ES-I3 (cell line): ENCODE results near the gene SMG1.
"Not testable (repeated sequence)": the region's sequence is repeated elsewhere in the genome, so short reads cannot be mapped to it uniquely, and the experiment has no call there.

Source experiments
- H3K36me3 ChIP-seq: 2 replicates; pipeline ENCODE4 v1.6.1; 2013; ENCODE audit warnings: mild to moderate bottlenecking, low read length, control low read depth, moderate library complexity; ENCODE audit not compliant: insufficient read depth
- H3K4me1 ChIP-seq: 2 replicates; pipeline ENCODE4 v1.6.1; 2013; ENCODE audit warnings: mild to moderate bottlenecking, control low read depth, low read length; ENCODE audit not compliant: insufficient read depth
- H3K9ac ChIP-seq: 2 replicates; pipeline ENCODE4 v1.6.1; 2013; ENCODE audit warnings: low read depth, mild to moderate bottlenecking, low read length, moderate library complexity
- H3K9me3 ChIP-seq: 2 replicates; pipeline ENCODE4 v1.6.1; 2013; ENCODE audit warnings: mild to moderate bottlenecking, low read length, moderate library complexity; ENCODE audit not compliant: control insufficient read depth, insufficient read depth

Gene SMG1

DNA sequence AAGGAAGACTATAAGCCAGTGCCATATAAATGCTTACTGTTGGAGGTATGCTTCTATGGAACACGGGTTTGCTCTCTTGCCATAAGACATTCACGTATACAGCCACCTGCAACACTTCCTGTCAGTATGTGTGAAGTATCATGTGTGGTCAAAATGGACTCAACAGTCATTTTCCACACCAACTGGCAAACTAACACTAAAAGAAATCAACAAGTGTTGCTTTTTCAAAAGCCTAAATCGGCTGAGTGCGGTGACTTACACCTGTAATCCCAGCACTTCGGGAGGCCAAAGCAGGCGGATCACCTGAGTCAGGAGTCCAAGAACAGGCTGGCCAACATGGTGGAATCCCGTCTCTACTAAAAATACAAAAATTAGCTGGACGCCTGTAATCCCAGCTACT, 3.1 kb downstream of the SMG1 start:
- not testable (repeated sequence) for H3K9ac ChIP-seq, H3K36me3 ChIP-seq, H3K4me1 ChIP-seq, H3K9me3 ChIP-seq

GRCh38 chr16:18909585-18909984, 16.6 kb downstream of the SMG1 start:
- not testable (repeated sequence) for H3K4me1 ChIP-seq, H3K9ac ChIP-seq, H3K36me3 ChIP-seq, H3K9me3 ChIP-seq

DNA sequence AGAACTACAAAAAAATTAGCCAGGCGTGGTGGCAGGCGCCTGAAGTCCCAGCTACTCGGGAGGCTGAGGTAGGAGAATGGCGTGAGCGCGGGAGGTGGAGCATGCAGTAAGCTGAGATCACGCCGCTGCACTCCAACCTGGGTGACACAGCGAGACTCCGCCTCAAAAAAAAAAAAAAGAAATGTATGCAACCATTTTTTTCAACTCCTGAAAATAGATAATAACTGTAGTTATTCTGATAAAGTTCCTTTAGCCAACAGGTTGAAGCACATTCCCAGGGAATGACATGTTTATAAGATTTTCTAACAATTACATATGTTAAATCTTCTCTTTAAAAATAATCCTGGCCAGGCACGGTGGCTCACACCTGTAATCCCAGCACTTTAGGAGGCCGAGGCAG, 17.5 kb downstream of the SMG1 start:
- H3K9me3 ChIP-seq, H3K4me1 ChIP-seq, H3K9ac ChIP-seq, H3K36me3 ChIP-seq: not testable (repeated sequence)

- not testable (repeated sequence) for H3K9me3 ChIP-seq, H3K36me3 ChIP-seq, H3K9ac ChIP-seq, H3K4me1 ChIP-seq
Measured at GRCh38 chr16:18902778-18903177, 23.4 kb downstream of the SMG1 start.

DNA sequence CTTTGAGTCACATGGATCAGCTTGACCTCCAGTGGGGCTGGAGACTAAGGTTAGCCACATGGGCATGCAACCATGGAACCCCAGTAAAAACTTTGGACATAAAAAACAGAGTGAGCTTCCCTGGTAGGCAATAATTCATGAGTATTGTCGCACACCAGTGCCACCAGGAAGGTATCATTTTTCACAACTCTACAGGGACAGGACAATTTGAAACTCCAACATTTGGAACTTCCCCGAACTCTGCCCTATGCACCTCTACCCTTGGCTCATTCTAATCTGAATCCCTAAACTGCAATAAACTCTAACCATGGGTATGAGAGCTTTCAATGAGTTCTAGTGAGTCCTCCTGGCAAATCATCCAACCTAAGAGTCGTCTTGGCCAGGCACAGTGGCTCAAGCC, 24.2 kb downstream of the SMG1 start:
- H3K9me3 ChIP-seq, H3K36me3 ChIP-seq: not testable (repeated sequence)

DNA sequence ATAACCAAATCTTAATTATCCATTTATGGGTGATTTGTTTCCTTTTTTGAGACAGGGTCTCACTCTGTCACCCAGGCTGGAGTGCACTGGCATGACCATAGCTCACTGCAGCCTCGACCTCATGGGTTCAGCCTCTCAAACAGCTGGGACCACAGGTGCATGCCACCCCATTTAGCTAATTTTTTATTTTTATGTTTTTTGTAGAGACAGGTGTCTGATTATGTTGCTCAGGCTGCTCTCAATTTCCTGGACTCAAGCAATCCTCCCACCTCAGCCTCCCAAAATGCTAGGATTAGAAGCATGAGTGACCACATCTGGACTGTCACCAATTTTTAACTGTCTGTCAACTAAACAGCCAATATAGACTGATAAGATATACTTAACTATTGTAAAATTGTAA, 25.0 kb downstream of the SMG1 start:
- H3K36me3 ChIP-seq, H3K9ac ChIP-seq, H3K9me3 ChIP-seq, H3K4me1 ChIP-seq: not testable (repeated sequence)

More for the DNA sequence above, 24.2 kb downstream of the SMG1 start:
- H3K4me1 ChIP-seq, H3K9ac ChIP-seq: not testable (repeated sequence)

GRCh38 chr16:18884456-18884855, 41.8 kb downstream of the SMG1 start:
- H3K9me3 ChIP-seq, H3K36me3 ChIP-seq, H3K9ac ChIP-seq, H3K4me1 ChIP-seq: not testable (repeated sequence)

GRCh38 chr16:18877734-18878133, 48.5 kb downstream of the SMG1 start:
- not testable (repeated sequence) for H3K36me3 ChIP-seq, H3K4me1 ChIP-seq, H3K9me3 ChIP-seq, H3K9ac ChIP-seq

DNA sequence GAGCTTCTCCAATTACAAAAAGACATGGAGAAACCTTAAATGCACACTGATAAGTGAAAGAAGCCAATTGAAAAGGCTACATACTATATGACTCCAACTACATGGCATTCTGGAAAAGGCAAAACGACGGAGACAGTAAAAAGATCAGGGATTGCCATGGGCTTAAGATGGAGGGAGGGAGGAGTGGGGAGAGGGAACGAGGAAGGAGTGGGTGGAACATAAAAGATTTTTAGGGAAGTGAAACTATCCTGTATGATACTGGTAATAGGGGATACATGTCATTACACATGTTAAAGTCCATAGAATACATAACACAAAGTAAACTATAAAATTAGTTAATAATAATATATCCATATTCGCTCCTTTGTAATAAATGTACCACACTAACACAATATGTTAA, 48.9 kb downstream of the SMG1 start:
- not testable (repeated sequence) for H3K9me3 ChIP-seq, H3K9ac ChIP-seq, H3K4me1 ChIP-seq, H3K36me3 ChIP-seq

GRCh38 chr16:18876301-18876700, 49.9 kb downstream of the SMG1 start:
- not testable (repeated sequence) for H3K4me1 ChIP-seq, H3K9me3 ChIP-seq, H3K9ac ChIP-seq, H3K36me3 ChIP-seq

DNA sequence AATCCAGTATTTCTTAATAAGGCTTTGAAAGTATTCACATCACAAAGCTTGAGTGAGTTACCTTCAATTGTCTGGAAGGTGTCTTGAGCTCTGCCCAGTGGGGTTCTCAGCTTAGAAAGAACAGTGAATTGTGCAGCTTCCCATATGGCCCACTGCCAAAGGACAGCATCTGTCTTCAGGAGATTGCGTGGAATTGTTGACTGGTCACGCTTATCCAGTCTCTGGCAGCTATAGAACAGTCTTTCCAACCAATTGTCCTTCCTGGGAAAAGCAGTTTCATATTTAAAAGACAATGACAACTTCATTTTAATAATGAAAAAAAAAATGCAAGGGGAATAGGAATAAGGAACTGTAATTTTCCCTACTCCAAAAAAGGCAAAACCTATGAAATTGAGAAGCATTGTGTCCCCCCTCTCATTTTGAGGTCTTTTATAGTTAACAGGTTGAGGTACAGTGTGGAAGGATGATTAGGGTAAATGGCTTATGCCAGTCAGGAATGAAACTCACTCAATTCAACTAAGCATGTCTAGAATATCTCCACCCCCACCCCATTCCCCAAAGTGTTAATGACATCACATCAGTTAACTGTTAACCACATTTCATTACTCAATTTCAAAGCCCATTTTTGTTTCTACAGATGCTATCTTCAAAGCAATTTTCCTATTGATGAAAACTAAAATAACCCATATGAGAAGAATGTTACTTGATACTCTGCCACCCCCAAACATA, 57.0 kb downstream of the SMG1 start:
- not testable (repeated sequence) for H3K9me3 ChIP-seq, H3K36me3 ChIP-seq, H3K9ac ChIP-seq, H3K4me1 ChIP-seq

- not testable (repeated sequence) for H3K36me3 ChIP-seq, H3K9me3 ChIP-seq, H3K9ac ChIP-seq, H3K4me1 ChIP-seq
Measured at GRCh38 chr16:18866277-18866823, 59.9 kb downstream of the SMG1 start.

DNA sequence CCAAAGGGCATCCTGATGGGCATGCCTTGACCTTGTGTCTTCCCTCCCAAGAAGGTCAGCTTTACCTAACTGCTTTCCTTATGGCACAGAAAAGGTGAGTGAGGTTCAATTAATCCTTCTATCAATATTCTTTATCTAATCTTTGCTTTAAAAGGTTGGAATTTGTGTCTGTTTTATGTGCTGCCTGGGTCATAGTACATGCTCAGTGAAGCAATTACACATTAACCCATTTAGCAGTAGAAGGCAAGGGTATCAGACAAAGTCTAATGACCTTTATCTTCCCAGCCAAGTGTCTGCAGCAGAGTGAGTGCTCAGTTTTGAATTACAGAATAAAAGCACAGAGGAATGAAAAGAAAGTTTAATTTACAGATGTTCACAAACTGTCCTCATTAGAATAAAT, 63.3 kb downstream of the SMG1 start:
- H3K9ac ChIP-seq, H3K9me3 ChIP-seq, H3K4me1 ChIP-seq, H3K36me3 ChIP-seq: not testable (repeated sequence)

- H3K36me3 ChIP-seq, result peaks cover 33% of the 10 kb centered on the region
- no peak overlapping the region for H3K9ac ChIP-seq
- H3K9me3 ChIP-seq, result no peaks in the 10 kb centered on the region
Measured at GRCh38 chr16:18855196-18855595, 71.0 kb downstream of the SMG1 start.

GRCh38 chr16:18853694-18854093, 72.5 kb downstream of the SMG1 start:
- Histone ChIP-seq H3K9ac (no peak overlapping the region; the same call in 1 of the 2 replicates), H3K4me1 (no peaks in the 10 kb centered on the region), H3K36me3 (peaks cover 44% of the 10 kb centered on the region), H3K9me3 (no peaks in the 10 kb centered on the region)

More at GRCh38 chr16:18855196-18855595, 71.0 kb downstream of the SMG1 start:
- H3K4me1 ChIP-seq, result no peaks in the 10 kb centered on the region

DNA sequence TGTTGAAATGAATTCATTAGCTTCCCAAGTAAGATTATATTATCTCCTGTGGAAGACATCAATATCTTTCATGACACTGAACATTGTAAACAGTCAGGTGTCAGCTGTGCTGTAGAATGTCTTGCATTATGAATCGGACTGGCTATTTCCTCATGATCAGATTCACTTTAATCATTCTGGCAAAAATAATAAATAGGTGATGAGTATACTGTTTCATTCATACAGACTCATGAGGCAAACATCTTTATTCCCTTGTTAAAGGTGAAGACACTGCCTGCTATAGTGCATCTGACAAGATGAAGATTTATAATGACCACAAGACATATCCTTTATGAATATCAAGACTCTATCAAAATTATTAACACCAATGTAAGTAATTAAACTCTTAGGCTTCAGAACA, 73.6 kb downstream of the SMG1 start:
- peaks cover 49% of the 10 kb centered on the region for H3K36me3 ChIP-seq
- H3K9me3 ChIP-seq, result no peaks in the 10 kb centered on the region
- H3K9ac ChIP-seq, result no peak overlapping the region
- H3K4me1 ChIP-seq, result no peaks in the 10 kb centered on the region
